Right lung (tissue), 5 donors: ENCODE data around the gene PAPPA2. TPM values are rescaled to one million over a fixed set of nuclear protein-coding genes. Genes with fewer than 3 reads are reported as not detected.

ENCODE experiments used
- DNase-seq, 2 donors: peaks; one replicate each; pipeline ENCODE4 v3.0.0-alpha.2; 2013
- polyA plus RNA-seq, 5 donors: library from polyadenylated mRNA; unstranded; fragments of 120-200 nt; gene quantifications; one replicate each; pipeline versions ENCODE4 v1.2.1 to v1.2.3, GENCODE V29; 2013; ENCODE audit warnings: inconsistent platforms in 1 of 5, low replicate concordance in 1 of 5; ENCODE audit not compliant: insufficient read length in 5 of 5, insufficient read depth in 1 of 5

PAPPA2 gene
- polyA plus RNA-seq, 5 donors: 0.05 to 0.61 (median 0.20) TPM

GRCh38 chr1:176765608-176766007 is 302.6 kb downstream of the PAPPA2 start:
- no peak for DNase-seq

GRCh38 chr1:176766779-176767178 is 303.8 kb downstream of the PAPPA2 start:
- DNase-seq: no peak

- no peak for DNase-seq
Observed at GRCh38 chr1:176767714-176768136, 304.8 kb downstream of the PAPPA2 start.

- no peak for DNase-seq
Observed at GRCh38 chr1:176768532-176768931, 305.6 kb downstream of the PAPPA2 start.

GRCh38 chr1:176770066-176770465 is 307.1 kb downstream of the PAPPA2 start:
- no peak for DNase-seq

- no peak for DNase-seq
Observed at GRCh38 chr1:176773038-176773437, 310.1 kb downstream of the PAPPA2 start.

GRCh38 chr1:176774224-176774623 is 311.2 kb downstream of the PAPPA2 start:
- no peak for DNase-seq

GRCh38 chr1:176775378-176775777 is 312.4 kb downstream of the PAPPA2 start:
- DNase-seq: no peak

GRCh38 chr1:176775996-176776395 is 313.0 kb downstream of the PAPPA2 start:
- no peak for DNase-seq

GRCh38 chr1:176778056-176778455 is 315.1 kb downstream of the PAPPA2 start:
- DNase-seq: no peak

GRCh38 chr1:176779992-176780328 is 317.0 kb downstream of the PAPPA2 start:
- DNase-seq: no peak

GRCh38 chr1:176783309-176783708 is 320.3 kb downstream of the PAPPA2 start:
- no peak for DNase-seq

GRCh38 chr1:176785056-176785455 is 322.1 kb downstream of the PAPPA2 start:
- DNase-seq: no peak

- no peak for DNase-seq
Observed at GRCh38 chr1:176785791-176786190, 322.8 kb downstream of the PAPPA2 start.

GRCh38 chr1:176786274-176786673 is 323.3 kb downstream of the PAPPA2 start:
- DNase-seq: no peak

- no peak for DNase-seq
Observed at GRCh38 chr1:176789571-176790090, 326.7 kb downstream of the PAPPA2 start.

- no peak for DNase-seq
Observed at GRCh38 chr1:176790786-176791185, 327.8 kb downstream of the PAPPA2 start.

- DNase-seq: no peak
Observed at GRCh38 chr1:176791906-176792305, 328.9 kb downstream of the PAPPA2 start.

GRCh38 chr1:176794897-176795508 is 332.0 kb downstream of the PAPPA2 start:
- DNase-seq: no peak

GRCh38 chr1:176795929-176796328 is 333.0 kb downstream of the PAPPA2 start:
- DNase-seq: no peak

GRCh38 chr1:176796583-176796982 is 333.6 kb downstream of the PAPPA2 start:
- DNase-seq: no peak

- DNase-seq: no peak
Observed at GRCh38 chr1:176799327-176799726, 336.4 kb downstream of the PAPPA2 start.

GRCh38 chr1:176800978-176801513 is 338.1 kb downstream of the PAPPA2 start:
- no peak for DNase-seq

GRCh38 chr1:176801514-176802020 is 338.6 kb downstream of the PAPPA2 start:
- peak in 1 of 2 donors; percentile 11 for DNase-seq
